Keratinocyte (primary cell): ENCODE measurements around the gene MAIP1. TPM values are rescaled to one million over a fixed set of nuclear protein-coding genes. Genes with fewer than 3 reads are reported as not detected.

Experiments
- DNase-seq: peaks from one replicate; pipeline ENCODE4 v3.0.0-alpha.2; 2011; ENCODE audit warnings: low read depth, missing footprints, low spot score
- FAIRE-seq: peaks from 2 replicates; lab custom pipeline; 2011; peaks lifted over from hg19 to GRCh38; lab: Jason Lieb, UNC
- H2AFZ ChIP-seq: 2 replicates; pipeline ENCODE4 v1.6.0; 2012; ENCODE audit warnings: low read length, control low read depth, inconsistent platforms; ENCODE audit not compliant: control insufficient read depth
- H3K27ac ChIP-seq: 2 replicates; pipeline ENCODE4 v1.5.1; 2011; ENCODE audit warnings: low read length; ENCODE audit not compliant: control insufficient read depth, insufficient read depth
- H3K27me3 ChIP-seq: 3 replicates; pipeline ENCODE4 v1.6.0; 2011; ENCODE audit warnings: low read length; ENCODE audit not compliant: control insufficient read depth, insufficient read depth; ENCODE audit errors: extremely low read depth
- H3K36me3 ChIP-seq, 2 experiments: 2 replicates in 1 of 2; 3 replicates in 1 of 2; pipeline ENCODE4 v1.5.1; 2011; ENCODE audit warnings: low read length in 2 of 2, mild to moderate bottlenecking in 1 of 2; ENCODE audit not compliant: control insufficient read depth in 2 of 2, insufficient read depth in 2 of 2; ENCODE audit errors: extremely low read depth in 1 of 2
- H3K4me1 ChIP-seq: 3 replicates; pipeline ENCODE4 v1.5.1; 2011; ENCODE audit warnings: low read length; ENCODE audit not compliant: control insufficient read depth, insufficient read depth; ENCODE audit errors: extremely low read depth
- H3K4me2 ChIP-seq: 3 replicates; pipeline ENCODE4 v1.6.0; 2011; ENCODE audit warnings: low read depth, low read length; ENCODE audit not compliant: control insufficient read depth, insufficient read depth; ENCODE audit errors: extremely low read depth
- H3K4me3 ChIP-seq, 3 experiments: fragments of 200-600 bp in 1 of 3; sonication (generic) in 1 of 3; 2 replicates in 2 of 3; 3 replicates in 1 of 3; pipeline ENCODE4 v1.5.1; 2011 to 2016; ENCODE audit warnings: low read length in 3 of 3, mild to moderate bottlenecking in 3 of 3, control low read depth in 2 of 3, inconsistent platforms in 1 of 3, low read depth in 1 of 3, mixed read lengths in 1 of 3, mixed run types in 1 of 3, moderate library complexity in 1 of 3; ENCODE audit not compliant: control insufficient read depth in 2 of 3, insufficient read depth in 2 of 3; ENCODE audit errors: extremely low read depth in 1 of 3
- H3K79me2 ChIP-seq: 2 replicates; pipeline ENCODE4 v1.6.0; 2012; ENCODE audit warnings: low read length; ENCODE audit not compliant: control insufficient read depth, insufficient read depth
- H3K9ac ChIP-seq: 3 replicates; pipeline ENCODE4 v1.6.0; 2011; ENCODE audit warnings: low read length; ENCODE audit not compliant: control insufficient read depth, insufficient read depth; ENCODE audit errors: extremely low read depth
- H3K9me1 ChIP-seq: 3 replicates; pipeline ENCODE4 v1.6.0; 2011; ENCODE audit warnings: low read length; ENCODE audit not compliant: control insufficient read depth, insufficient read depth; ENCODE audit errors: extremely low read depth
- H3K9me3 ChIP-seq: 2 replicates; pipeline ENCODE4 v1.5.1; 2012; ENCODE audit warnings: low read depth, low read length; ENCODE audit not compliant: control insufficient read depth
- H4K20me1 ChIP-seq: 3 replicates; pipeline ENCODE4 v1.6.0; 2011; ENCODE audit warnings: low read length; ENCODE audit not compliant: control insufficient read depth, insufficient read depth; ENCODE audit errors: extremely low read depth
- CTCF ChIP-seq, 3 experiments: IDR thresholded peaks in 1 of 3; conservative IDR thresholded peaks in 1 of 3; optimal IDR thresholded peaks in 1 of 3; 2 replicates in 2 of 3; 3 replicates in 1 of 3; pipeline versions ENCODE3 to v1.5.1; 2011; ENCODE audit warnings: low read length in 3 of 3, mild to moderate bottlenecking in 3 of 3, moderate library complexity in 2 of 3, control low read depth in 1 of 3, inconsistent platforms in 1 of 3; ENCODE audit not compliant: insufficient read depth in 2 of 3; ENCODE audit errors: extremely low read depth in 1 of 3
- EZH2 ChIP-seq: IDR thresholded peaks from one replicate; pipeline ENCODE4 v1.6.1; 2012; ENCODE audit warnings: inconsistent platforms, mild to moderate bottlenecking, low read length, moderate library complexity
- dilution Hi-C: fragments of 300-500 bp; cut with MboI; formaldehyde crosslinking; loops from one replicate; pipeline ENCODE4 v1.7.0; 2020; ENCODE audit warnings: low sequenced_read_pairs; ENCODE audit not compliant: extremely low pct_ligation_motif_present
- polyA plus RNA-seq, 5 experiments: library from polyadenylated mRNA; depleted of rRNA in 3 of 5; stranded (reverse) in 3 of 5; stranded (forward) in 1 of 5; unstranded in 1 of 5; fragments of >200 nt; gene quantifications; 1 replicate in 1 of 5; 2 replicates in 3 of 5; 3 replicates in 1 of 5; pipeline versions ENCODE4 v1.2.1 to v1.2.3, GENCODE V29; 2011 to 2012; ENCODE audit warnings: missing spikeins in 2 of 5, low read depth in 1 of 5, low replicate concordance in 1 of 5

MAIP1 gene
- polyA plus RNA-seq, 1 donor (not counting 4 experiments of a cell fraction or from before 2014, with no cell fraction given): 17.4 TPM

DNA sequence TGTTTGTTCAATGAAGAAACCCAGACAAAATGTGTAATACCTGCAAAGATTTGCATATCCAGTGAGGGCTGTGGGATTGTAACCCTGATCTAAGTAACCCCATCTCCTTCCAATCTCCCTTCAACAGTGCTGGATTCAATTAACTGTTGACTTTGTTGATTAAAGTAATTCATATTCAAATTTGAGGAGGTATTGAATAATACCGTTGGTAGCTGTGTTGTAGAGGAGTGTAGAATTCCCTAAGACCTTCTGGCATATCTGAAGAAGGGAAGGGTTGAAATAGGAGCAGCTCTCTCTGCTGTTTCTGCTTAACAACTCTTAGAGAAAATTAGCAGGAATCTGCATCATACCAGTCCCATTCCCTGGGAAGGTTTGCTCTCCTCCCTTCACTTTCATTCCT, 28.2 kb downstream of the MAIP1 start:
- no peak for TF ChIP-seq CTCF (optimal IDR thresholded peaks at IDR 0.05 in 1 of 3, IDR thresholded peaks at IDR 0.05 in 1 of 3, conservative IDR thresholded peaks at IDR 0.05 in 1 of 3; ENCODE audit: extremely low read depth in 1 of 3, insufficient read depth in 2 of 3, low read length in 3 of 3)
- no peak for TF ChIP-seq EZH2
- Histone ChIP-seq H3K4me3 (no peak overlapping the region), H3K4me2 (no peak overlapping the region), H4K20me1 (no peaks in the 10 kb centered on the region), H3K27ac (no peak overlapping the region), H3K9me1 (no peaks in the 10 kb centered on the region), H3K9ac (no peak overlapping the region), H3K4me1 (peaks cover 10% of the 10 kb centered on the region), H3K9me3 (no peaks in the 10 kb centered on the region), H2AFZ (no peak overlapping the region), H3K36me3 (no peaks in the 10 kb centered on the region), H3K79me2 (no peaks in the 10 kb centered on the region), H3K27me3 (no peaks in the 10 kb centered on the region)
- dilution Hi-C loops: no loop called here
- DNase-seq (no peak), FAIRE-seq (no peak)

DNA sequence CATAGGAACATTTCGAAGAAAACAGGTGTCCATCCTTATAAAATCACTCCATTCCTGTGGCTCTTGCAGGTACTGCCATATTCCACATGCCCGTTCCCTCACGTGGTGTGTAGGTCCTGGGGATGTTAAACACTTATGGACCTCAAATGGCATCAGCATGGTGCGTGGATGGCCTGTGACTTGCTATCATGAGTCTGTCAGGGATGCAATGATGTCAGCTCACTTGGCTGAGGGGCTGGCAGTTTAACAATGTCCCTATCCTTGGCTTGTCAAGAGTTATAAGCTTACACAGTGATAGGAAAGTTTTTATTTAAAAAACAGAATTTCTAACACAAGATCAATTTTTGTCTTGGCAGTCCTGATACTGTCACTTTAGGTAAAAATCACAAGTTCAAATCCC, 28.8 kb downstream of the MAIP1 start:
- Histone ChIP-seq H3K4me1 (peaks cover 11% of the 10 kb centered on the region), H3K27me3 (no peaks in the 10 kb centered on the region), H3K9me3 (no peaks in the 10 kb centered on the region), H4K20me1 (no peaks in the 10 kb centered on the region), H3K4me2 (no peak overlapping the region), H3K9ac (no peak overlapping the region), H3K36me3 (no peaks in the 10 kb centered on the region), H3K9me1 (no peaks in the 10 kb centered on the region), H2AFZ (no peak overlapping the region), H3K4me3 (no peak overlapping the region), H3K27ac (no peak overlapping the region), H3K79me2 (no peaks in the 10 kb centered on the region)
- DNase-seq (no peak), FAIRE-seq (no peak)
- dilution Hi-C loops: no loop called here
- TF ChIP-seq EZH2 (no peak), CTCF (optimal IDR thresholded peaks at IDR 0.05 in 1 of 3, IDR thresholded peaks at IDR 0.05 in 1 of 3, conservative IDR thresholded peaks at IDR 0.05 in 1 of 3; ENCODE audit: extremely low read depth in 1 of 3, insufficient read depth in 2 of 3, low read length in 3 of 3) (no peak)
